ENCODE results near the gene SLC39A5. TPM values are rescaled to one million over a fixed set of nuclear protein-coding genes. Genes with fewer than 3 reads are reported as not detected.

Gene SLC39A5
- total RNA-seq, 1 experiment from 2014 or later: not detected

GRCh38 chr12:56280849-56281248 is 51.0 kb downstream of the SLC39A5 start:
- Histone ChIP-seq H2AK5ac (ENCODE audit: insufficient read length, low read length) (no peak overlapping the region), H3T11ph (ENCODE audit: low read length) (no peak overlapping the region), H3K27ac (ENCODE audit: insufficient read length, low read depth, low read length) (no peak overlapping the region), H2BK5ac (ENCODE audit: insufficient read length, low read length) (no peak overlapping the region), H3K79me1 (ENCODE audit: insufficient read depth, low read depth, low read length, poor library complexity, severe bottlenecking) (no peaks in the 10 kb centered on the region), H3K4me2 (ENCODE audit: insufficient read depth, insufficient read length, low read length) (no peak overlapping the region), H2BK20ac (ENCODE audit: low read depth, low read length, poor library complexity, severe bottlenecking) (no peak overlapping the region), H4K20me1 (ENCODE audit: control insufficient read depth, insufficient read depth, insufficient read length) (no peaks in the 10 kb centered on the region), H3K4ac (ENCODE audit: low read depth, low read length) (no peak overlapping the region), H2BK15ac (ENCODE audit: low read depth, low read length) (no peak overlapping the region), H4K91ac (ENCODE audit: insufficient read length, low read depth, low read length) (no peak overlapping the region), H2BK12ac (ENCODE audit: insufficient read length, low read depth, low read length) (no peak overlapping the region), H3K9ac (ENCODE audit: extremely low read depth, insufficient read length, low read length) (no peak overlapping the region), H4K8ac (replicated peaks; ENCODE audit: insufficient read length, low read depth, low read length) (no peak overlapping the region), H3K56ac (ENCODE audit: insufficient read length, low read depth, low read length) (no peak overlapping the region), H4K5ac (ENCODE audit: insufficient read length, low read depth, low read length) (no peak overlapping the region), H3K27me3 (ENCODE audit: insufficient read depth, low read length) (no peaks in the 10 kb centered on the region), H3K9me3 (ENCODE audit: control insufficient read depth, low read depth, low read length) (no peaks in the 10 kb centered on the region), H3K14ac (ENCODE audit: insufficient read depth, low read length) (no peak overlapping the region), H2AFZ (ENCODE audit: low read length) (no peak overlapping the region), H2BK120ac (ENCODE audit: low read depth, low read length, poor library complexity, severe bottlenecking) (no peak overlapping the region), H3K23me2 (ENCODE audit: insufficient read length, low read depth, low read length, poor library complexity, severe bottlenecking) (no peaks in the 10 kb centered on the region), H3K18ac (ENCODE audit: insufficient read length, low read depth, low read length) (no peak overlapping the region), H3K4me1 (ENCODE audit: insufficient read depth, low read length) (no peaks in the 10 kb centered on the region), H3K23ac (ENCODE audit: insufficient read length, low read depth, low read length) (no peak overlapping the region), H3K79me2 (ENCODE audit: insufficient read depth, low read length) (no peaks in the 10 kb centered on the region)
- Mint-ChIP-seq H3K36me3 (ENCODE audit: insufficient read depth in 1 of 3, low read depth in 3 of 3) (peaks cover 31 to 79% (median 52%) of the 10 kb centered on the region in 3 experiments), H3K9me3 (no peaks in the 10 kb centered on the region), H3K4me3 (no peak overlapping the region), H3K4me1 (no peaks in the 10 kb centered on the region), H3K27me3 (ENCODE audit: low read depth) (no peaks in the 10 kb centered on the region), H3K27ac (no peak overlapping the region; a peak in 1 of 7 replicates)
- TF ChIP-seq CTCF (conservative IDR thresholded peaks at IDR 0.05): no peak
- DNase-seq: no peak

Measured in H9 (cell line).